Duodenal mucosa (tissue), 2 donors: ENCODE data around the gene OR13D1.

Experiments used
- H3K27ac ChIP-seq: one replicate; pipeline ENCODE4 v1.7.0; 2013; ENCODE audit warnings: low read depth, low read length
- H3K27me3 ChIP-seq, 2 donors: one replicate each; pipeline ENCODE4 v1.7.0; 2013; ENCODE audit warnings: low read length in 2 of 2, control low read depth in 1 of 2; ENCODE audit not compliant: insufficient read depth in 2 of 2, control insufficient read depth in 1 of 2
- H3K36me3 ChIP-seq, 2 donors: one replicate each; pipeline ENCODE4 v1.7.0; 2013; ENCODE audit warnings: low read length in 2 of 2, control low read depth in 1 of 2; ENCODE audit not compliant: insufficient read depth in 2 of 2, control insufficient read depth in 1 of 2
- H3K4me1 ChIP-seq, 2 donors: one replicate each; pipeline ENCODE4 v1.7.0; 2013; ENCODE audit warnings: low read length in 2 of 2, control low read depth in 1 of 2; ENCODE audit not compliant: insufficient read depth in 2 of 2, control insufficient read depth in 1 of 2
- H3K4me3 ChIP-seq, 2 donors: one replicate each; pipeline ENCODE4 v1.7.0; 2013; ENCODE audit warnings: low read length in 2 of 2, low read depth in 1 of 2
- H3K9ac ChIP-seq, 2 donors: one replicate each; pipeline ENCODE4 v1.7.0; 2013; ENCODE audit warnings: low read length in 2 of 2, low read depth in 1 of 2
- H3K9me3 ChIP-seq, 2 donors: one replicate each; pipeline ENCODE4 v1.7.0; 2013; ENCODE audit warnings: low read length in 2 of 2, control low read depth in 1 of 2; ENCODE audit not compliant: control insufficient read depth in 1 of 2

The OR13D1 gene

GRCh38 chr9:104740621-104741020 lies 46.3 kb downstream of the OR13D1 start:
- H3K27me3 ChIP-seq = no peaks in the 10 kb centered on the region
- no peaks in the 10 kb centered on the region for H3K36me3 ChIP-seq
- H3K27ac ChIP-seq = no peak overlapping the region
- no peak overlapping the region for H3K4me3 ChIP-seq
- no peaks in the 10 kb centered on the region for H3K4me1 ChIP-seq
- H3K9me3 ChIP-seq = no peaks in the 10 kb centered on the region
- no peak overlapping the region for H3K9ac ChIP-seq

- Histone ChIP-seq H3K36me3 (no peaks in the 10 kb centered on the region), H3K27me3 (no peaks in the 10 kb centered on the region), H3K27ac (no peak overlapping the region), H3K9ac (no peak overlapping the region), H3K9me3 (no peaks in the 10 kb centered on the region), H3K4me3 (no peak overlapping the region), H3K4me1 (peaks cover 0 to 11% of the 10 kb centered on the region in 2 donors)
Measured at GRCh38 chr9:104743376-104743985, 49.2 kb downstream of the OR13D1 start.
